Brain microvascular endothelial cell (primary cell): ENCODE measurements around the gene ST7.

ENCODE experiments used
- DNase-seq: peaks from one replicate; pipeline ENCODE4 v3.0.0-alpha.2; 2020
- H3K27ac ChIP-seq: fragments of 250-450 bp; sonication (Bioruptor Pico); 2 replicates; pipeline ENCODE4 v1.5.1; 2020; ENCODE audit warnings: mild to moderate bottlenecking, moderate library complexity
- H3K27me3 ChIP-seq: fragments of 250-450 bp; sonication (Bioruptor Pico); replicated peaks from 2 replicates; pipeline ENCODE4 v1.5.1; 2020; ENCODE audit warnings: mild to moderate bottlenecking
- H3K36me3 ChIP-seq: fragments of 250-450 bp; sonication (Bioruptor Pico); replicated peaks from 2 replicates; pipeline ENCODE4 v1.5.1; 2020; ENCODE audit warnings: mild to moderate bottlenecking
- H3K4me3 ChIP-seq: 2 replicates; pipeline ENCODE4 v1.5.1; 2011; ENCODE audit warnings: low read depth, mild to moderate bottlenecking, control low read depth, low read length, moderate library complexity
- CTCF ChIP-seq: IDR thresholded peaks from 2 replicates; pipeline ENCODE4 v1.5.1; 2011; ENCODE audit warnings: low read depth, mild to moderate bottlenecking, moderate library complexity, low read length, control low read depth, inconsistent platforms; ENCODE audit errors: missing control alignments
- in situ Hi-C: cut with HindIII; loops from 2 replicates; pipeline ENCODE4 v1.10.0; 2017; ENCODE audit warnings: low sequenced_read_pairs, low pct_ligation_motif_present

Gene ST7

GRCh38 chr7:117185124-117185523, 231.8 kb downstream of the ST7 start:
- Histone ChIP-seq H3K27ac (no peak overlapping the region), H3K4me3 (no peak overlapping the region), H3K27me3 (no peaks in the 10 kb centered on the region), H3K36me3 (peaks cover 9% of the 10 kb centered on the region)
- TF ChIP-seq CTCF: no peak
- no peak for DNase-seq
- in situ Hi-C loops: no loop called here

- H3K36me3 ChIP-seq: peaks cover 16% of the 10 kb centered on the region
- H3K4me3 ChIP-seq: no peak overlapping the region
- no peaks in the 10 kb centered on the region for H3K27me3 ChIP-seq
- TF ChIP-seq CTCF: no peak
- H3K27ac ChIP-seq: peak overlapping the region; percentile 48
- peak; percentile 95 for DNase-seq
- in situ Hi-C loops: no loop called here
Observed at GRCh38 chr7:117186218-117187010, 233.1 kb downstream of the ST7 start.

- TF ChIP-seq CTCF: no peak
- no peak for DNase-seq
- Histone ChIP-seq H3K27me3 (no peaks in the 10 kb centered on the region), H3K36me3 (peaks cover 16% of the 10 kb centered on the region), H3K27ac (no peak overlapping the region), H3K4me3 (no peak overlapping the region)
- in situ Hi-C loops: no loop called here
Observed at GRCh38 chr7:117188376-117188775, 235.1 kb downstream of the ST7 start.

DNA sequence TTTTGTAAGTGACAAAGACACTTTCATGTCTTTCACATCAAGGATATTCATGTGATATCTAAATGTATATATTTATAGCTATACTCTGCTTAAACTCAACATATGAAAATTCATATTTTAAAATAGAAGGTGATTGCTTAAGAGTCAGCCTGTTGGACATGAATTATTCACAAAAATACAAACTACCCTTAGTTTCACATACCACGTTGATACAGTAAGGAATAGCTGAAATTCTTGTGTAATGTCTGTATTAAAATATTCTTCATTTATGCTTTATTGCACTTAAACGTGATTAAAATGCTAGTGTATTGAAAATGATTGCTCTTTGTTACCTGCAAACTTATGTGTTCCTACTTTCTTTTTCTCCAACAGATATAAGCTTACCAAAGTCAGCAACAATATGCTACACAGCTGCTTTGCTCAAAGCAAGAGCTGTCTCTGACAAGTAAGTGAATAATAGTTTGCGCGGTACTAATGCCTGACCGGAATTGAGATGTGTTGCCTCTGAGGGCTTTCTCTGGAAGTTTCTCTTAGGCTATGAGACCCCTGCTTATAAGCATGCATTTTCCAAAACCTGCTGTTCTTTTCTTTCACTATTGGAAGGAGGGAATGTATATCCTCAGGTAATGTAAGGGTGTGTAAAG, 235.8 kb downstream of the ST7 start:
- in situ Hi-C loops: no loop called here
- no peak for DNase-seq
- no peak for TF ChIP-seq CTCF

DNA sequence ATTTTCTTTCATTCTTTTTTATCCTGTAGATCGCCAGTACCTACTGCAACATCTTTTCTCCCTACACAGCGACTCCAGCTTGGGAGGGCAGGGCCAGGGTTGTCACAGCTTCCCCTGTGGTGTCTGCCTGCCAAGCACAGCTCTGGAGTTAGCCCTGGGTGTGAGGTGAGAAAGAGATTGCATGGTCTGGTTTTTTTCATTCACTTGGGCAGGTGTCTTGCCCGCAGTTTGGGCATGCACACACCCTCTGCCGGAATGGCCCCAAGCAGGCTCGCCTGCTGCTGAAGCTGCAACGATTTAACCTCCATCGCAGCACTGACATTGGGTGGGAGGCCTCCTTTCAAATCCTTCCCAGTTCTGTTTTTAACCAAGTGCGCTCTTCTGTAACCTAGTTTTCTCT, 236.8 kb downstream of the ST7 start:
- no peak for TF ChIP-seq CTCF
- Histone ChIP-seq H3K36me3 (peaks cover 16% of the 10 kb centered on the region), H3K27ac (no peak overlapping the region), H3K27me3 (no peaks in the 10 kb centered on the region), H3K4me3 (no peak overlapping the region)
- DNase-seq: no peak
- in situ Hi-C loops: no loop called here

More for the DNA sequence above, 235.8 kb downstream of the ST7 start:
- Histone ChIP-seq H3K27ac (no peak overlapping the region), H3K27me3 (no peaks in the 10 kb centered on the region), H3K36me3 (peaks cover 16% of the 10 kb centered on the region), H3K4me3 (no peak overlapping the region)
